OCI-LY3 (cell line): Measurements from ENCODE around the gene OR52I2.

ENCODE experiments used
- H2AFZ ChIP-seq: fragments of 200-600, 300-600 bp; shearing (Covaris generic); 2 replicates; pipeline ENCODE4 v1.6.0; 2014; ENCODE audit warnings: antibody characterized with exemption, low read depth, low read length
- H3K27ac ChIP-seq: fragments of 200-600, 300-600 bp; sonication (generic); 2 replicates; pipeline ENCODE4 v1.5.1; 2014; ENCODE audit warnings: mild to moderate bottlenecking, low read length, moderate library complexity, mixed read lengths
- H3K27me3 ChIP-seq: fragments of 200-600, 300-600 bp; sonication (generic); 2 replicates; pipeline ENCODE4 v1.6.1; 2014; ENCODE audit warnings: low read depth, low read length, mixed read lengths
- H3K36me3 ChIP-seq: fragments of 200-600, 300-600 bp; sonication (generic); replicated peaks from 2 replicates; pipeline ENCODE3; 2014; ENCODE audit warnings: low read depth, low read length, mixed read lengths
- H3K4me1 ChIP-seq: fragments of 300-600, 200-600 bp; sonication (generic); 2 replicates; pipeline ENCODE4 v1.6.1; 2014; ENCODE audit warnings: low read length, mixed read lengths
- H3K4me2 ChIP-seq: fragments of 200-600, 300-600 bp; sonication (generic); 2 replicates; pipeline ENCODE4 v1.6.1; 2014; ENCODE audit warnings: low read length, mixed read lengths
- H3K4me3 ChIP-seq: fragments of 300-600, 200-600 bp; sonication (generic); 2 replicates; pipeline ENCODE4 v1.5.1; 2014; ENCODE audit warnings: antibody characterized with exemption, mild to moderate bottlenecking, low read length, moderate library complexity
- H3K79me2 ChIP-seq: fragments of 300-600, 200-600 bp; shearing (Covaris generic); 2 replicates; pipeline ENCODE4 v1.6.1; 2014; ENCODE audit warnings: mild to moderate bottlenecking, low read length, mixed read lengths
- H3K9ac ChIP-seq: fragments of 300-600, 200-600 bp; shearing (Covaris generic); 2 replicates; pipeline ENCODE4 v1.6.0; 2014; ENCODE audit warnings: mild to moderate bottlenecking, low read length, moderate library complexity
- H3K9me3 ChIP-seq: fragments of 200-600, 300-600 bp; shearing (Covaris generic); 2 replicates; pipeline ENCODE4 v1.6.1; 2014; ENCODE audit warnings: low read length, mixed read lengths; ENCODE audit not compliant: insufficient read depth
- H4K20me1 ChIP-seq: fragments of 200-600, 300-600 bp; sonication (generic); 2 replicates; pipeline ENCODE4 v1.6.1; 2016; ENCODE audit warnings: low read length, mixed read lengths; ENCODE audit not compliant: insufficient read depth
- EZH2phosphoT487 ChIP-seq: fragments of 200-600 bp; shearing (Covaris generic); IDR thresholded peaks from 2 replicates; pipeline ENCODE4 v1.6.1; 2018; ENCODE audit warnings: antibody characterized with exemption, mixed run types, low read depth
- TF ChIP-seq, protein P1 (sequence below): fragments of 200-600, 300-600 bp; sonication (generic); IDR thresholded peaks from 2 replicates; pipeline ENCODE4 v1.5.1; 2014; ENCODE audit warnings: antibody characterized with exemption, low read length, low read depth

The OR52I2 gene

DNA sequence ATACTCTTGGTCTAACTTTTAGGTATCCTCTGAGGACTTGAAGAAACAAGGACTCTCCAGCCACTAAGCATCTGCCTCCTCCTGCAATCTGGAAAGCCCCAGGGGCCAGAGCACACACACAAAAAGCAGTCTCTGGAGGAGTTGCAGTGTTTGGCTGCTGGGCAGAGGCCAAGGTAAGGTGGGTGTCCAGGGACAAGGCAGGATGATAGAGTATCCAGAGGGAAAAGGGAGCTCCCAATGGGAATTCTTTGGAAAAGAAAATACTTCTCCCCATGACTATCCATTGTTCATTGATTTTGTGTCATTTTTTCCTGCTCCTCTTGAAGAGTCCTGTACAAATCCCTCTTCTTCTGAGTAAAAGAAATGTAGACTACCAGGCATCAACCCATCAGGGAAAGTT lies at the start of gene OR52I2:
OR52I2 (plus strand) TSS at position 301 of the 400 bp plus-strand sequence.
- no peaks in the 10 kb centered on the region for H3K4me1 ChIP-seq
- no peaks in the 10 kb centered on the region for H4K20me1 ChIP-seq
- H3K4me2 ChIP-seq = no peak within 1 kb of the TSS
- peaks cover 16% of the 10 kb centered on the region for H3K27me3 ChIP-seq
- no peaks in the 10 kb centered on the region for H3K36me3 ChIP-seq
- H3K9ac ChIP-seq = no peak within 1 kb of the TSS
- H3K9me3 ChIP-seq = no peaks in the 10 kb centered on the region
- no peak within 1 kb of the TSS for H2AFZ ChIP-seq
- H3K4me3 ChIP-seq = no peak within 1 kb of the TSS
- no peaks in the 10 kb centered on the region for H3K79me2 ChIP-seq
- no peak within 1 kb of the TSS for H3K27ac ChIP-seq
- TF ChIP-seq, protein P1, sequence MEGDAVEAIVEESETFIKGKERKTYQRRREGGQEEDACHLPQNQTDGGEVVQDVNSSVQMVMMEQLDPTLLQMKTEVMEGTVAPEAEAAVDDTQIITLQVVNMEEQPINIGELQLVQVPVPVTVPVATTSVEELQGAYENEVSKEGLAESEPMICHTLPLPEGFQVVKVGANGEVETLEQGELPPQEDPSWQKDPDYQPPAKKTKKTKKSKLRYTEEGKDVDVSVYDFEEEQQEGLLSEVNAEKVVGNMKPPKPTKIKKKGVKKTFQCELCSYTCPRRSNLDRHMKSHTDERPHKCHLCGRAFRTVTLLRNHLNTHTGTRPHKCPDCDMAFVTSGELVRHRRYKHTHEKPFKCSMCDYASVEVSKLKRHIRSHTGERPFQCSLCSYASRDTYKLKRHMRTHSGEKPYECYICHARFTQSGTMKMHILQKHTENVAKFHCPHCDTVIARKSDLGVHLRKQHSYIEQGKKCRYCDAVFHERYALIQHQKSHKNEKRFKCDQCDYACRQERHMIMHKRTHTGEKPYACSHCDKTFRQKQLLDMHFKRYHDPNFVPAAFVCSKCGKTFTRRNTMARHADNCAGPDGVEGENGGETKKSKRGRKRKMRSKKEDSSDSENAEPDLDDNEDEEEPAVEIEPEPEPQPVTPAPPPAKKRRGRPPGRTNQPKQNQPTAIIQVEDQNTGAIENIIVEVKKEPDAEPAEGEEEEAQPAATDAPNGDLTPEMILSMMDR = no peak

DNA sequence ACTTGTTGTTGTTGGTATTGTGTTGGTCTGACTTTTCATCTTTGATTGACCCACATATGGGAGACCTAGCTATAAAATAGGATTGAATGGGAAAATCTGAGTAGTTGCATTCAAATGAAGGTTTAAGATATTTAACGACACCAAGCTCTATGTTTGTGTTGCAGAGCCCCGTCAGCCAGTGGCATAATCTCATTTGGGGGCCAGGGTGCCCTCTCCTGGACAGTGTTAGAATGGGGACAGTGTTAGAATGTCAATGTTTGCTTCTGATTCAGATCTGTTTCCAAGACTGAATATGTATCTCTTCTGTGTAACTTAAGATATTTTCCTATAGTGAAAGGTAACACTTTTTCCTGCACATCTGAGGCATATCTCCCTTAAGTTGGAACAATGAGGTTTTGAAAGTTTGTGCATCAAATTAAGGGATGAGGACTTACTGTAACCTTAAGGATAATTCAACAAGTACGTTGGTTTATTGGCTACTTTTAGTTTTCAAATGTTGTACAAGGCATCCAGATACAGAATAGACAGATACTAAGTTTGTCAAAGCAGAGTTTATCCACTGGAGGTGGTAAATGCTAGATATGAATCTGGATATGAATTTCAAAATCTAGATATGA lies 41.8 kb upstream of the OR52I2 start:
- Histone ChIP-seq H3K36me3 (no peaks in the 10 kb centered on the region), H3K4me3 (no peak overlapping the region), H3K79me2 (no peaks in the 10 kb centered on the region), H3K27ac (no peak overlapping the region), H3K4me1 (no peaks in the 10 kb centered on the region), H3K9me3 (no peaks in the 10 kb centered on the region), H2AFZ (no peak overlapping the region), H3K9ac (no peak overlapping the region), H4K20me1 (no peaks in the 10 kb centered on the region), H3K27me3 (0 out of 2 replicates have a peak, but pooled peaks cover 15% of the 10 kb centered on the region), H3K4me2 (no peak overlapping the region)
- TF ChIP-seq, protein P1 = peak; percentile 72
- TF ChIP-seq EZH2phosphoT487 = no peak

DNA sequence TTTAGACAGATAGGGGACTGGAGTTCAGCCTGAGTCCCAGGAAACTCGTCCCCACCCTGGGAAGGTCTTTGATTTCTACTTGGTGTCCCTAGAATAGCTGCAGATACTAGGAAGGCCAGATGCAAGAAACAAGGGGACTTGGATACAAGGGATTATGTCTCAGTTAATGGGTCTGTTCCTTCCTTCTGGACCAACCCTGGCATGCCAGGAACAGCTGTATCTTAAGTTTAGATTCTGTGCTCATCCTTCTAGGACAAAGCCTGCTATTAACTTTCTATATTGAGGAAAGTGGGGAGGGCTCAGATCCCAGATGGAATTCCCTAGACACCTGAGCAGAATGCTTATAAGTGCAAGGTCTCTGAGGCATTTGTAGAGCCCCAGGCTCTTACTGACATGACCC lies 40.5 kb upstream of the OR52I2 start:
- Histone ChIP-seq H3K36me3 (no peaks in the 10 kb centered on the region), H4K20me1 (no peaks in the 10 kb centered on the region), H3K27ac (no peak overlapping the region), H3K27me3 (peaks cover 18% of the 10 kb centered on the region; the same call in 1 of the 2 replicates), H2AFZ (no peak overlapping the region), H3K4me1 (no peaks in the 10 kb centered on the region), H3K79me2 (no peaks in the 10 kb centered on the region), H3K9ac (no peak overlapping the region), H3K4me2 (no peak overlapping the region), H3K9me3 (no peaks in the 10 kb centered on the region), H3K4me3 (no peak overlapping the region)
- TF ChIP-seq EZH2phosphoT487 = no peak
- TF ChIP-seq, protein P1 = no peak

DNA sequence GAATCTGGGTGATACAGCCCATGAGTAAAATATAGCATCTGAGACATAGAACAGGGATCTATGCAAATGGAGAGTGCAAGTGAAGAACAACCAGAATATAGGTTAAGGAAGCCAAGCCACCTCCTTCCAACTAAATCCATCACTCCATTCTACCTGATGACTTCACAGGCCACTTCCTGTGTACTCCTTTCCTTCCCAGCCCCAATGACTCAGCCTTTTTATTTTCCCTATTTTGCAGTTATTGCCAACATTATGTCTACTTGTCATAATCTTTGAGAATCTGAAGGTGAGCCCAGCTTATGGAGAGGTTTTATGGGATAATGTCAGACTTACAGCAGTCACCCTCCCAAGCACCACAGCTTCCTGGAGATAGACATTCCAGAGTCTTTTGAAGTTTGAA lies 38.0 kb upstream of the OR52I2 start:
- H3K4me1 ChIP-seq = no peaks in the 10 kb centered on the region
- no peaks in the 10 kb centered on the region for H3K9me3 ChIP-seq
- no peak overlapping the region for H3K9ac ChIP-seq
- H3K27ac ChIP-seq = no peak overlapping the region
- H3K4me3 ChIP-seq = no peak overlapping the region
- no peaks in the 10 kb centered on the region for H3K79me2 ChIP-seq
- no peak overlapping the region for H2AFZ ChIP-seq
- H3K27me3 ChIP-seq = peaks cover 21% of the 10 kb centered on the region; the same call in 1 of the 2 replicates
- no peak for TF ChIP-seq EZH2phosphoT487
- TF ChIP-seq, protein P1 = no peak
- H3K36me3 ChIP-seq = no peaks in the 10 kb centered on the region
- H4K20me1 ChIP-seq = no peaks in the 10 kb centered on the region
- no peak overlapping the region for H3K4me2 ChIP-seq
